ENCODE data around the gene HMCN1.
"Not testable (repeated sequence)": the region's sequence is repeated elsewhere in the genome, so short reads cannot be mapped to it uniquely, and the experiment has no call there.

Gene HMCN1

GRCh38 chr1:186211583-186211982 is 477.4 kb downstream of the HMCN1 start:
- DNase-seq = not testable (repeated sequence)

GRCh38 chr1:186212568-186213224 is 478.5 kb downstream of the HMCN1 start:
- DNase-seq = no peak

GRCh38 chr1:186213225-186213607 is 479.0 kb downstream of the HMCN1 start:
- DNase-seq = no peak

GRCh38 chr1:186214791-186215190 is 480.6 kb downstream of the HMCN1 start:
- no peak for DNase-seq

- no peak for DNase-seq
Measured at GRCh38 chr1:186215636-186216035, 481.4 kb downstream of the HMCN1 start.

GRCh38 chr1:186218654-186219352 is 484.6 kb downstream of the HMCN1 start:
- DNase-seq = no peak

- no peak for DNase-seq
Measured at GRCh38 chr1:186220067-186220466, 485.9 kb downstream of the HMCN1 start.

GRCh38 chr1:186220911-186221310 is 486.7 kb downstream of the HMCN1 start:
- no peak for DNase-seq

- no peak for DNase-seq
Measured at GRCh38 chr1:186225096-186225495, 490.9 kb downstream of the HMCN1 start.

- no peak for DNase-seq
Measured at GRCh38 chr1:186228749-186229148, 494.6 kb downstream of the HMCN1 start.

- no peak for DNase-seq
Measured at GRCh38 chr1:186231861-186232436, 497.8 kb downstream of the HMCN1 start.

GRCh38 chr1:186234976-186235686 is 500.9 kb downstream of the HMCN1 start:
- DNase-seq = no peak

- no peak for DNase-seq
Measured at GRCh38 chr1:186235696-186236095, 501.5 kb downstream of the HMCN1 start.

GRCh38 chr1:186236921-186237320 is 502.7 kb downstream of the HMCN1 start:
- no peak for DNase-seq

- DNase-seq = no peak
Measured at GRCh38 chr1:186239171-186239570, 505.0 kb downstream of the HMCN1 start.

- no peak for DNase-seq
Measured at GRCh38 chr1:186240436-186240835, 506.2 kb downstream of the HMCN1 start.
